H9 (cell line): ENCODE results near the gene XCL2. TPM values are rescaled to one million over a fixed set of nuclear protein-coding genes. Genes with fewer than 3 reads are reported as not detected.

Experiments
- DNase-seq: peaks from one replicate; pipeline ENCODE4 v3.0.0-alpha.2; 2017
- H2AFZ ChIP-seq: one replicate; pipeline ENCODE4 v1.6.1; 2013; ENCODE audit warnings: mild to moderate bottlenecking, low read length, control low read depth, moderate library complexity
- H2AK5ac ChIP-seq: 2 replicates; pipeline ENCODE4 v1.6.1; 2013; ENCODE audit warnings: low read length, control low read depth, mixed read lengths; ENCODE audit not compliant: insufficient read length
- H2BK120ac ChIP-seq: one replicate; pipeline ENCODE4 v1.6.1; 2013; ENCODE audit warnings: low read depth, mild to moderate bottlenecking, low read length, control low read depth, inconsistent platforms; ENCODE audit not compliant: poor library complexity, severe bottlenecking
- H2BK12ac ChIP-seq: 2 replicates; pipeline ENCODE4 v1.6.1; 2013; ENCODE audit warnings: low read length, control low read depth, mixed read lengths, low read depth; ENCODE audit not compliant: insufficient read length
- H2BK15ac ChIP-seq: 2 replicates; pipeline ENCODE4 v1.6.1; 2013; ENCODE audit warnings: low read depth, low read length, control low read depth
- H2BK20ac ChIP-seq: one replicate; pipeline ENCODE4 v1.6.1; 2013; ENCODE audit warnings: low read depth, mild to moderate bottlenecking, low read length, control low read depth, inconsistent platforms; ENCODE audit not compliant: poor library complexity, severe bottlenecking
- H2BK5ac ChIP-seq: 2 replicates; pipeline ENCODE4 v1.6.1; 2013; ENCODE audit warnings: low read length, control low read depth, mixed read lengths; ENCODE audit not compliant: insufficient read length
- H3K14ac ChIP-seq: 2 replicates; pipeline ENCODE4 v1.6.1; 2013; ENCODE audit warnings: low read length, control low read depth; ENCODE audit not compliant: insufficient read depth
- H3K18ac ChIP-seq: 2 replicates; pipeline ENCODE4 v1.6.1; 2013; ENCODE audit warnings: low read depth, mild to moderate bottlenecking, mixed read lengths, low read length, control low read depth; ENCODE audit not compliant: insufficient read length
- H3K23ac ChIP-seq: 2 replicates; pipeline ENCODE4 v1.6.1; 2013; ENCODE audit warnings: low read length, control low read depth, mixed read lengths, low read depth; ENCODE audit not compliant: insufficient read length
- H3K23me2 ChIP-seq: 2 replicates; pipeline ENCODE4 v1.6.1; 2013; ENCODE audit warnings: low read depth, mild to moderate bottlenecking, mixed read lengths, low read length, control low read depth; ENCODE audit not compliant: insufficient read length, poor library complexity, severe bottlenecking
- H3K27ac ChIP-seq: 2 replicates; pipeline ENCODE4 v1.5.1; 2013; ENCODE audit warnings: low read length, control low read depth, mixed read lengths, low read depth; ENCODE audit not compliant: insufficient read length
- H3K27me3 ChIP-seq: 2 replicates; pipeline ENCODE4 v1.6.1; 2013; ENCODE audit warnings: low read length, control low read depth, inconsistent platforms; ENCODE audit not compliant: insufficient read depth
- H3K4ac ChIP-seq: 2 replicates; pipeline ENCODE4 v1.6.1; 2013; ENCODE audit warnings: low read depth, mild to moderate bottlenecking, control low read depth, inconsistent platforms, low read length, moderate library complexity
- H3K4me1 ChIP-seq: 2 replicates; pipeline ENCODE4 v1.6.1; 2013; ENCODE audit warnings: low read length, control low read depth, inconsistent platforms; ENCODE audit not compliant: insufficient read depth
- H3K4me2 ChIP-seq: 2 replicates; pipeline ENCODE4 v1.6.1; 2013; ENCODE audit warnings: low read length, control low read depth, mixed read lengths; ENCODE audit not compliant: insufficient read length, insufficient read depth
- H3K56ac ChIP-seq: 2 replicates; pipeline ENCODE4 v1.6.1; 2013; ENCODE audit warnings: low read depth, mild to moderate bottlenecking, mixed read lengths, low read length, control low read depth; ENCODE audit not compliant: insufficient read length
- H3K79me1 ChIP-seq: 2 replicates; pipeline ENCODE4 v1.6.1; 2013; ENCODE audit warnings: low read depth, mild to moderate bottlenecking, moderate library complexity, low read length, control low read depth, inconsistent platforms; ENCODE audit not compliant: insufficient read depth, poor library complexity, severe bottlenecking
- H3K79me2 ChIP-seq: 2 replicates; pipeline ENCODE4 v1.6.1; 2013; ENCODE audit warnings: low read length, control low read depth, inconsistent platforms; ENCODE audit not compliant: insufficient read depth
- H3K9ac ChIP-seq: 2 replicates; pipeline ENCODE4 v1.6.1; 2013; ENCODE audit warnings: low read length, control low read depth, mixed read lengths; ENCODE audit not compliant: insufficient read length; ENCODE audit errors: extremely low read depth
- H3K9me3 ChIP-seq: one replicate; pipeline ENCODE4 v1.6.1; 2013; ENCODE audit warnings: low read depth, low read length, inconsistent platforms; ENCODE audit not compliant: control insufficient read depth
- H3T11ph ChIP-seq: one replicate; pipeline ENCODE4 v1.6.1; 2013; ENCODE audit warnings: mild to moderate bottlenecking, low read length, control low read depth, inconsistent platforms
- H4K20me1 ChIP-seq: one replicate; pipeline ENCODE4 v1.6.1; 2013; ENCODE audit not compliant: control insufficient read depth, insufficient read length, insufficient read depth
- H4K5ac ChIP-seq: 2 replicates; pipeline ENCODE4 v1.6.1; 2013; ENCODE audit warnings: low read depth, mild to moderate bottlenecking, mixed read lengths, low read length, control low read depth; ENCODE audit not compliant: insufficient read length
- H4K8ac ChIP-seq: replicated peaks from 2 replicates; pipeline ENCODE4 v1.6.1; 2013; ENCODE audit warnings: low read length, control low read depth, mixed read lengths, low read depth; ENCODE audit not compliant: insufficient read length
- H4K91ac ChIP-seq: 2 replicates; pipeline ENCODE4 v1.6.1; 2013; ENCODE audit warnings: low read depth, mild to moderate bottlenecking, moderate library complexity, mixed read lengths, low read length, control low read depth; ENCODE audit not compliant: insufficient read length
- H3K27ac Mint-ChIP-seq, 3 experiments: 2 replicates in 2 of 3; 3 replicates in 1 of 3; pipeline ENCODE4 v1.8.0; 2020 to 2021; ENCODE audit warnings: mixed read lengths in 3 of 3, mild to moderate bottlenecking in 1 of 3, moderate library complexity in 1 of 3
- H3K27me3 Mint-ChIP-seq: 2 replicates; pipeline ENCODE4 v1.8.0; 2021; ENCODE audit warnings: low read depth, mild to moderate bottlenecking, moderate library complexity, mixed read lengths
- H3K36me3 Mint-ChIP-seq, 3 experiments: 2 replicates in 2 of 3; 3 replicates in 1 of 3; pipeline ENCODE4 v1.8.0; 2020 to 2021; ENCODE audit warnings: low read depth in 3 of 3, mixed read lengths in 3 of 3; ENCODE audit not compliant: insufficient read depth in 1 of 3
- H3K4me1 Mint-ChIP-seq, 2 experiments: 2 replicates each; pipeline ENCODE4 v1.8.0; 2020; ENCODE audit warnings: mixed read lengths in 2 of 2
- H3K4me3 Mint-ChIP-seq, 2 experiments: 2 replicates in 1 of 2; 3 replicates in 1 of 2; pipeline ENCODE4 v1.8.0; 2020 to 2021; ENCODE audit warnings: mild to moderate bottlenecking in 2 of 2, mixed read lengths in 2 of 2, moderate library complexity in 1 of 2
- H3K9me3 Mint-ChIP-seq, 2 experiments: 2 replicates in 1 of 2; 3 replicates in 1 of 2; pipeline ENCODE4 v1.8.0; 2020; ENCODE audit warnings: mild to moderate bottlenecking in 2 of 2, mixed read lengths in 2 of 2, moderate library complexity in 1 of 2
- CTCF ChIP-seq: fragments of 200-600 bp; sonication (generic); conservative IDR thresholded peaks from 3 replicates; pipeline ENCODE4 v1.8.0; 2021; ENCODE audit warnings: antibody characterized with exemption, mild to moderate bottlenecking
- WGBS: extraction: QIAGEN DNeasy Blood & Tissue Kit; methylation state at CpG from one replicate; pipeline ENCODE4 v1.1.7; 2013; ENCODE audit warnings: missing lambda C conversion rate, low lambda C conversion rate, mixed read lengths; ENCODE audit not compliant: insufficient read length; ENCODE audit errors: extremely low coverage; 5-methylcytosine and 5-hydroxymethylcytosine counted together
- total RNA-seq: library from RNA; stranded (reverse); gene quantifications from 2 replicates; pipeline ENCODE4 v1.2.1, GENCODE V29; 2021

The XCL2 gene
- total RNA-seq, 1 experiment from 2014 or later: not detected

- Histone ChIP-seq H2AK5ac (no peak overlapping the region), H2BK5ac (no peak overlapping the region), H3K27ac (no peak overlapping the region), H3K27me3 (no peaks in the 10 kb centered on the region), H3K14ac (no peak overlapping the region), H3K9ac (no peak overlapping the region), H3K4me2 (peak overlapping the region; percentile 17), H2AFZ (no peak overlapping the region), H2BK20ac (no peak overlapping the region), H3K4me1 (peaks cover 6% of the 10 kb centered on the region; the same call in 1 of the 2 replicates), H2BK15ac (no peak overlapping the region), H3K9me3 (no peaks in the 10 kb centered on the region), H3K79me2 (no peaks in the 10 kb centered on the region), H4K5ac (no peak overlapping the region), H2BK120ac (no peak overlapping the region), H3K23me2 (no peaks in the 10 kb centered on the region), H3T11ph (no peak overlapping the region), H4K20me1 (no peaks in the 10 kb centered on the region), H2BK12ac (no peak overlapping the region), H3K4ac (no peak overlapping the region), H3K23ac (no peak overlapping the region), H4K91ac (no peak overlapping the region), H4K8ac (no peak overlapping the region), H3K56ac (no peak overlapping the region), H3K18ac (no peak overlapping the region), H3K79me1 (no peaks in the 10 kb centered on the region)
- Mint-ChIP-seq H3K36me3 (peaks cover 0 to 1% (median 0%) of the 10 kb centered on the region in 3 experiments; a peak in 1 of 7 replicates), H3K27me3 (no peaks in the 10 kb centered on the region), H3K27ac (no peak overlapping the region; a peak in 1 of 7 replicates), H3K9me3 (no peaks in the 10 kb centered on the region), H3K4me3 (no peak overlapping the region; a peak in 1 of 5 replicates), H3K4me1 (peaks cover 15 to 24% of the 10 kb centered on the region in 2 experiments)
- DNase-seq: no peak
- WGBS: no CpG with 5 or more reads among the region's 3 CpGs
- no peak for TF ChIP-seq CTCF
Observed at GRCh38 chr1:168570652-168571051, 26.9 kb upstream of the XCL2 start.
